ENCODE results near the gene CTIF. TPM values are rescaled to one million over a fixed set of nuclear protein-coding genes. Genes with fewer than 3 reads are reported as not detected.

CTIF gene
- total RNA-seq, 1 experiment from 2014 or later, result 23.8 TPM

GRCh38 chr18:48847807-48848486, 309.1 kb downstream of the CTIF start:
- DNase-seq (ENCODE audit: low spot score), result no peak

GRCh38 chr18:48848641-48849143, 309.9 kb downstream of the CTIF start:
- peak; percentile 49 for DNase-seq (ENCODE audit: low spot score)

- no peak for DNase-seq (ENCODE audit: low spot score)
Observed at GRCh38 chr18:48850822-48851598, 312.2 kb downstream of the CTIF start.

DNA sequence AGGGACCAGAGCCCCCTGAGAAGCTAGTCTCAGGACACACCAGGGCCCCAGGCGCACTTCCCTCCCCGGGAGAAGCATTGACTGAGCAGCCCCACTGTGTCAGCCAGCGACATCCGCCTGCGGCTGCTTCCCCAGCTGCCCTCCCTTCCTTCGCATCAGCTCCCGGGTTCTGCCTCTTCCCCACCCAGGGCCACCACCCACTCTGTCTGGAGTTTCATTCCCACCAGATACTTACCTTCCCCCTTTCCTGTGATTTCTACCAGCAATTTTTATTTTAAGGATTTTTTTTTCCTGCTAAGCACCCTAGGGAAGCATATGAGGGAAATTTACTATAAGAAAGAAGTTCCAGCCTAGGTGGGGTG, 312.7 kb downstream of the CTIF start:
- DNase-seq (ENCODE audit: low spot score), result no peak

GRCh38 chr18:48852292-48852691, 313.5 kb downstream of the CTIF start:
- no peak for DNase-seq (ENCODE audit: low spot score)

GRCh38 chr18:48852794-48853193, 314.0 kb downstream of the CTIF start:
- no peak for DNase-seq (ENCODE audit: low spot score)

DNA sequence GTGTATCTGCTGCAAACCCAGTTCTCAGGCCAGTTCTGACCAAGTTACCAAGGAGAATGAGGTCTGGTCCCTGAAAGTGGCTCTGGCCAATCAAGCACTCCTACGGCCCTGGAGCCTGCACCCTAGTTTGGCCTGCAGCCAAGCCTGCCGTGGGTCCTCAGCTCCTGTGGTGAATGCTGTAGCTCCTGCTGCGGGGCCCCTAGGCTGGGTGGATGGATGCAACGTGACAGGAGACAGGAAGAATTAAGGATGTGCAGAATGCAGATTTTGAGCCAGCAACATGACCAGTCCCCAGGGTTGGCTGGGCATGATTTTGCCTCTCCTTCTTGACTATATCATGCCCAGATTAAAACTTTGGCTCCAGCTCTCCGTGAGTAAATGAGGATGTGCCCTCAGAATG, 314.8 kb downstream of the CTIF start:
- no peak for DNase-seq (ENCODE audit: low spot score)

DNA sequence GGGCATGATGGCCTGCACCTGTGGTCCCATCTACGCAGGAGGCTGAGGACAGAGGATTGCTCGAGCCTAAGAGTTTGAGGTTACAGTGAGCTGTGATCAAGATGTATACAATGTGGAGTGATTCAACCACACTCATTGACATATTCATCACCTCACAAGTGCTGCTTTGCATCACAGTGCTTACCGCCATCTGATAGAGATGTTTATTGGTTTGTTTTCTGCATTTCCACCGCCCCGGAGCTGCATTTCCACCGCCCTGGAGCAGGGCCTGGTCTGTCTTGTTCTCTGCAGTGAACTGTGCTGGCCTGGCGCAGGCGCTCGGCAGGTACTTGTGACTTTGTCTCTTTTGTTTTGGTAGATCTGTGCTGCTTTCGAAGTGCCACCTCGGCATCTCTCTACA, 315.9 kb downstream of the CTIF start:
- no peak for DNase-seq (ENCODE audit: low spot score)

- DNase-seq (ENCODE audit: low spot score), result no peak
Observed at GRCh38 chr18:48855422-48856377, 316.9 kb downstream of the CTIF start.

GRCh38 chr18:48857023-48857694, 318.3 kb downstream of the CTIF start:
- DNase-seq (ENCODE audit: low spot score), result no peak

GRCh38 chr18:48858676-48859075, 319.8 kb downstream of the CTIF start:
- DNase-seq (ENCODE audit: low spot score), result no peak

DNA sequence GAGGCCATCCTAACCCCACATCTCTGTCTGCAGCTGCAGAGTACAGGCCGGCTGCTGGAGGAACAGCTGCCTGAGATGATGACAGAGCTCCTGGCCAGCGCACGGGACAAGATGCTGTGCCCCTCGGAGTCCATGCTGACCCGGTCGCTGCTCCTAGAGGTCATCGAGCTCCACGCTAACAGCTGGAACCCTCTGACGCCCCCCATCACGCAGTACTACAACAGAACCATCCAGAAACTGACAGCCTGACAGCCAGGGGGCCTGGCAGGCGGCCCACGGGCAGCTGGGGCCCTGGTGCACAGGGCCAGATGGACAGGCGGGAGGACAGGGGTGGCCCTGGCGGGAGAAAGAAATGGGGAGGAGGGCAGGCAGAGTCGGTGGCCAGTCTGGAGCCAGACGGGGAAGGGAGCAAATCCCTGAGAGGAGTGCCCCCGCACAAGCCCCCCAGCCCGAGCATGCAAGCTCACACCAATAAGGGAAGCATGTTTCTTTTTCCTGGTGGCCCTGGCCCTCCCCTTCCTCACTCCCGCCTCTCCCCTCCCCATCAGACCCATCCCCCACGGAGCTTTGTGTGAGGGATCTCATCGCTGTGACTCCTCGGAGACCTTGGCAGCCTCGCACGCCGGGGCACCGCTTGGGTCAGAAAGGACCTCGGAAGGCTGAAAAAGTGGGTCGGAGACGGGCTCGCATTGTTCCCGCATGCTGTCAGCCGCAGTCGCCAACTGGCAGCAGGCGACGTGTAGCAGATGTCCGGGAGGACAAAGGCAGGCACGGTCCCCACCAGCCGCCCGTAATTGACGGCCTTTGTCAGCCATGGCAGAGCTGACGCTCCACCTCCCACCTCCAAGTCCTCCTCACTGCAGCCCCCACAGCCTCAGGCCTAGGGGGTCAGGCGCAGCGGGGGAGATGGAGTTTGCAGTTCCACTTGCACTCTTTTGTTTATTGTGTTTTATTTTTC, 320.8 kb downstream of the CTIF start:
- no peak for DNase-seq (ENCODE audit: low spot score)

- no peak for DNase-seq (ENCODE audit: low spot score)
Observed at GRCh38 chr18:48860269-48861180, 321.7 kb downstream of the CTIF start.

DNA sequence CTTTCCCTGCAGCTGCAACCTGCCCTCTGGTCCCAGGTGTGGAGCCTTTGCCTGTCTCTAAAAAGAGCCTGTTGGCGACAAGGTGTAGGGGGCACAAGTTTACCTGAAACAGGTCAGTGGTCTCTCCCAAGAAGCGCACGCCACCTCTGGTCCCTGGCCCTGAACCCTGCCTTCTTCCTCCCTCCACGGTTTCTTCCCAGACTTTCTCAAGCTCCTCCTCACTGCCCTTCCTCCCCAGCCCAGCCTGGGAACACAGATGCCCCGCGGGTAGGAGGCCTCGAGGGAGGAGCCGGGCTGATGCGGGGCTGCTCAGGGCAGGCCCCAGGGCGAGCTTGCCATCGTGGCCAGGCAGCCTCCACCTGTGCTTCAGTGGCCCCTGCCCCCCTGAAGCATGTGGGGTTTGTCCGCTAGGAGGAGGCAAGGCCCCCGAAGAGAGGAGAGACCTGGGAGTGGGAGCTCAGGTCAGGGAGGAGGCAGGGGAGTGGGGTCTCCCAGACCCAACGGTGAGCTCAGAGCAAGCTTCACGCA, 322.4 kb downstream of the CTIF start:
- DNase-seq (ENCODE audit: low spot score), result no peak

DNA sequence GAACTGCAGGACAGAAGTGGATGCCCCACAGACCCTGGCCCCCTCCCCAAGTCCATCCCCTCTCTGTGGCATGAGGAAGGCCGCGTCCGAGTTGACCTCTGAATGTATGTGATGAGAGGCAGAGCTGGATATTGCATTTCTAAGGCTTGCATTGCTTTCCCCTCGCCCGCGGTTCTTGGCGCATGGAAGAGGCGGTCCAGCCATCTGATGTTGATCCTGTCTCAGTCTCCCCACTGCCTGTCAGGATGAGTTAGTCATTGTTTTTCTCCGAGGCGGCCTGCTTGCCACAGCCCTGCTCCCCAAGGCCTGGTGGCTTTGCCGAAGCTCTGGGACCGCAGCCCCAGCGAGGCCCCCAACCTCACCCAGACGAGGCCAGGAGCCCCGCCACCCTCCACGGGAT, 323.3 kb downstream of the CTIF start:
- no peak for DNase-seq (ENCODE audit: low spot score)

DNA sequence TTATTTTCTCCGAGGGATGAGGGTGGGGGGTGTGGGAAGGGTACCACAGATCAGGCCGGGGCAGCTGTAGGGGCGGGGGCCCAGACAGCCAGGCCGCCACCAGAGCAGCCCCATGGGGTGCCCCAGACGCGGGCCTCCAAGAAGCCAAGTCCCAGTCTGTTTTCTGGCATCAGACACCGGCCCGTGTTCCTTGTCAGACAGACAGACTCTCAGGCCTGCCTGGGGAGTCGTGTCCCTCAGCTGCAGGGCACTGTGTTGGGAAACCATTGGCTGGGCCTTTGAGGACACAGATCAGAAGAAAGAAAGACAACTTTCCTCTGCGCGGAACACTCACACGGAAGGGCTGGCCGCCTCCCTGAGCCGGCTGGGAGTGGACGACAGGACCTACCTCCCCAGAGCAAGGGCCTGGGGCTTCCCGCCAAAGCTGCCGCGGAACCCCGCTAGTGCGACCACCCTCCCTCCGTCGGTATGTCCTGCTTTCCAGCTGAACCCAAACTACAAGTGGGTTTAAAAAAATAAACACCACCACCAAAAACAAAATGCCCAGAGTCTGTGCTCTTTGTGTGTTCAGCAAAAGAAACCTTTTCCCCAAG, 323.9 kb downstream of the CTIF start:
- DNase-seq (ENCODE audit: low spot score), result no peak

GRCh38 chr18:48863432-48864065, 324.7 kb downstream of the CTIF start:
- no peak for DNase-seq (ENCODE audit: low spot score)

GRCh38 chr18:48864876-48865275, 326.0 kb downstream of the CTIF start:
- no peak for DNase-seq (ENCODE audit: low spot score)
